GM23338 (cell line): ENCODE data around the gene SLC39A11. TPM values are rescaled to one million over a fixed set of nuclear protein-coding genes. Genes with fewer than 3 reads are reported as not detected.

Experiments
- ATAC-seq: fragments of 200-7000 bp; cut with Tn5 transposase; 3 replicates; pipeline ENCODE4 v1.9.1; 2020
- DNase-seq: peaks from one replicate; pipeline ENCODE4 v3.0.0-alpha.2; 2015; ENCODE audit warnings: low spot score
- H2AFZ ChIP-seq: fragments of 200-600 bp; sonication (generic); 2 replicates; pipeline ENCODE4 v1.8.0; 2016; ENCODE audit warnings: antibody characterized with exemption, mild to moderate bottlenecking, moderate library complexity
- H3F3A ChIP-seq: fragments of 200-600 bp; sonication (generic); replicated peaks from 2 replicates; pipeline ENCODE4 v1.8.0; 2017; ENCODE audit warnings: antibody characterized with exemption, mixed run types, low read depth
- H3K27ac ChIP-seq: fragments of 200-600 bp; sonication (generic); 2 replicates; pipeline ENCODE4 v1.6.1; 2016; ENCODE audit warnings: low read depth
- H3K27me3 ChIP-seq: fragments of 200-600 bp; sonication (generic); 2 replicates; pipeline ENCODE4 v1.8.0; 2016; ENCODE audit warnings: mild to moderate bottlenecking, mixed run types, moderate library complexity; ENCODE audit not compliant: insufficient read depth
- H3K36me3 ChIP-seq: fragments of 200-600 bp; sonication (generic); 2 replicates; pipeline ENCODE4 v1.8.0; 2016; ENCODE audit warnings: mild to moderate bottlenecking; ENCODE audit not compliant: insufficient read depth
- H3K4me1 ChIP-seq: fragments of 200-600 bp; sonication (generic); 2 replicates; pipeline ENCODE4 v1.8.0; 2016; ENCODE audit warnings: mild to moderate bottlenecking, moderate library complexity; ENCODE audit not compliant: insufficient read depth
- H3K4me2 ChIP-seq: fragments of 200-600 bp; sonication (generic); 2 replicates; pipeline ENCODE4 v1.7.1; 2017; ENCODE audit warnings: mixed run types
- H3K4me3 ChIP-seq: fragments of 200-600 bp; sonication (generic); 2 replicates; pipeline ENCODE4 v1.6.1; 2016; ENCODE audit warnings: mixed run types
- H3K79me2 ChIP-seq: fragments of 200-600 bp; sonication (generic); replicated peaks from 2 replicates; pipeline ENCODE4 v1.8.0; 2017; ENCODE audit warnings: mild to moderate bottlenecking; ENCODE audit not compliant: insufficient read depth
- H3K9me2 ChIP-seq: fragments of 200-600 bp; sonication (generic); 2 replicates; pipeline ENCODE4 v1.8.0; 2017; ENCODE audit not compliant: insufficient read depth
- H4K20me1 ChIP-seq: fragments of 200-600 bp; sonication (generic); replicated peaks from 2 replicates; pipeline ENCODE4 v1.8.0; 2017; ENCODE audit warnings: mild to moderate bottlenecking; ENCODE audit not compliant: insufficient read depth
- H3K27ac Mint-ChIP-seq: 2 replicates; pipeline ENCODE4 v1.8.0; 2020; ENCODE audit warnings: inconsistent platforms, mild to moderate bottlenecking, moderate library complexity, mixed read lengths
- H3K27me3 Mint-ChIP-seq: 3 replicates; pipeline ENCODE4 v1.8.0; 2022; ENCODE audit warnings: low read depth, mild to moderate bottlenecking, moderate library complexity, mixed read lengths, inconsistent platforms; ENCODE audit not compliant: insufficient read depth, poor library complexity
- H3K36me3 Mint-ChIP-seq: 3 replicates; pipeline ENCODE4 v1.8.0; 2021; ENCODE audit warnings: low read depth, mild to moderate bottlenecking, inconsistent platforms, moderate library complexity, mixed read lengths
- H3K4me1 Mint-ChIP-seq: 3 replicates; pipeline ENCODE4 v1.8.0; 2020; ENCODE audit warnings: mild to moderate bottlenecking, inconsistent platforms, mixed read lengths
- H3K4me3 Mint-ChIP-seq: 3 replicates; pipeline ENCODE4 v1.8.0; 2021; ENCODE audit warnings: moderate library complexity, mild to moderate bottlenecking, inconsistent platforms, mixed read lengths
- H3K9me3 Mint-ChIP-seq: 3 replicates; pipeline ENCODE4 v1.8.0; 2020; ENCODE audit warnings: moderate library complexity, mild to moderate bottlenecking, inconsistent platforms, mixed read lengths
- CREB1 ChIP-seq: fragments of 250-450 bp; sonication (Bioruptor Pico); IDR thresholded peaks from 2 replicates; pipeline ENCODE4 v1.5.0; 2020; ENCODE audit warnings: low read depth, mild to moderate bottlenecking, moderate library complexity
- CTCF ChIP-seq, 2 experiments: fragments of 200-600 bp in 1 of 2; sonication (generic) in 1 of 2; conservative IDR thresholded peaks; 2 replicates each; pipeline versions ENCODE4 v1.5.1 to v1.6.1; 2016 to 2017; ENCODE audit warnings: antibody characterized with exemption in 2 of 2, low read depth in 2 of 2, mild to moderate bottlenecking in 2 of 2, moderate library complexity in 1 of 2
- EZH2 ChIP-seq: fragments of 200-600 bp; sonication (generic); IDR thresholded peaks from one replicate; pipeline ENCODE4 v1.8.0; 2017; ENCODE audit warnings: antibody characterized with exemption, mild to moderate bottlenecking, low read depth; ENCODE audit not compliant: unreplicated experiment
- NANOG ChIP-seq: IDR thresholded peaks from 2 replicates; pipeline ENCODE4 v1.6.1; 2016; ENCODE audit warnings: antibody characterized with exemption, borderline replicate concordance
- REST ChIP-seq: IDR thresholded peaks from one replicate; pipeline ENCODE4 v1.6.1; 2018; ENCODE audit warnings: antibody characterized with exemption; ENCODE audit not compliant: unreplicated experiment
- ZNF331 ChIP-seq: fragments of 250-450 bp; sonication (Bioruptor Pico); IDR thresholded peaks from 2 replicates; pipeline ENCODE4 v1.5.0; 2020; ENCODE audit warnings: low read depth, mild to moderate bottlenecking, moderate library complexity
- polyA plus RNA-seq: library from polyadenylated mRNA; unstranded; fragments of >200 nt; fragmentation: Nextera tagmentation; extraction: Ambion mirVana; gene quantifications from 2 replicates; pipeline ENCODE4 v1.2.1, GENCODE V29; 2016
- total RNA-seq: library from RNA; depleted of rRNA; stranded (reverse); fragments of >200 nt; shearing (Covaris generic); gene quantifications from 2 replicates; pipeline ENCODE4 v1.2.3, GENCODE V29; 2014
- TF ChIP-seq, protein P1 (sequence below): IDR thresholded peaks from 2 replicates; pipeline ENCODE4 v1.6.1; 2016; ENCODE audit warnings: antibody characterized with exemption

SLC39A11 gene
- total and polyA plus RNA-seq, 2 experiments from 2014 or later: 10.8 to 18.1 TPM

- no peaks in the 10 kb centered on the region for H4K20me1 ChIP-seq
- H3K36me3 Mint-ChIP-seq: no peaks in the 10 kb centered on the region
- H3K27ac Mint-ChIP-seq: no peak overlapping the region
- DNase-seq: no peak
- no peaks in the 10 kb centered on the region for H3K9me3 Mint-ChIP-seq
- no peaks in the 10 kb centered on the region for H3K4me1 ChIP-seq
- peaks cover 1% of the 10 kb centered on the region for H3K27me3 Mint-ChIP-seq
- no peaks in the 10 kb centered on the region for H3K36me3 ChIP-seq
- H3K9me2 ChIP-seq: no peaks in the 10 kb centered on the region
- no peaks in the 10 kb centered on the region for H3K27me3 ChIP-seq
- ATAC-seq: no peak
- H2AFZ ChIP-seq: no peak overlapping the region
- no peaks in the 10 kb centered on the region for H3F3A ChIP-seq
- H3K4me3 Mint-ChIP-seq: no peak overlapping the region
- no peak overlapping the region for H3K4me2 ChIP-seq
- H3K4me3 ChIP-seq: no peak overlapping the region
- H3K4me1 Mint-ChIP-seq: no peaks in the 10 kb centered on the region
- no peaks in the 10 kb centered on the region for H3K79me2 ChIP-seq
- TF ChIP-seq CREB1 (CRISPR knock-in tag): no peak
- no peak for TF ChIP-seq REST
- no peak for TF ChIP-seq ZNF331 (CRISPR knock-in tag)
- no peak for TF ChIP-seq EZH2
- TF ChIP-seq CTCF (conservative IDR thresholded peaks at IDR 0.05; ENCODE audit: low read depth in 2 of 2): no peak
- TF ChIP-seq, protein P1, sequence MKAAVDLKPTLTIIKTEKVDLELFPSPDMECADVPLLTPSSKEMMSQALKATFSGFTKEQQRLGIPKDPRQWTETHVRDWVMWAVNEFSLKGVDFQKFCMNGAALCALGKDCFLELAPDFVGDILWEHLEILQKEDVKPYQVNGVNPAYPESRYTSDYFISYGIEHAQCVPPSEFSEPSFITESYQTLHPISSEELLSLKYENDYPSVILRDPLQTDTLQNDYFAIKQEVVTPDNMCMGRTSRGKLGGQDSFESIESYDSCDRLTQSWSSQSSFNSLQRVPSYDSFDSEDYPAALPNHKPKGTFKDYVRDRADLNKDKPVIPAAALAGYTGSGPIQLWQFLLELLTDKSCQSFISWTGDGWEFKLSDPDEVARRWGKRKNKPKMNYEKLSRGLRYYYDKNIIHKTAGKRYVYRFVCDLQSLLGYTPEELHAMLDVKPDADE: no peak
- TF ChIP-seq NANOG: no peak
- H3K27ac ChIP-seq: no peak overlapping the region
Measured at GRCh38 chr17:72930031-72930430, 162.5 kb downstream of the SLC39A11 start.

- Histone ChIP-seq H3K4me1 (no peaks in the 10 kb centered on the region), H3K79me2 (no peaks in the 10 kb centered on the region), H3K4me2 (no peak overlapping the region), H3K27me3 (no peaks in the 10 kb centered on the region), H3K27ac (no peak overlapping the region), H2AFZ (no peak overlapping the region), H3K9me2 (no peaks in the 10 kb centered on the region), H3K4me3 (no peak overlapping the region), H4K20me1 (no peaks in the 10 kb centered on the region), H3K36me3 (no peaks in the 10 kb centered on the region), H3F3A (no peaks in the 10 kb centered on the region)
- Mint-ChIP-seq H3K4me3 (no peak overlapping the region), H3K27me3 (peaks cover 1% of the 10 kb centered on the region), H3K4me1 (no peaks in the 10 kb centered on the region), H3K27ac (no peak overlapping the region), H3K36me3 (no peaks in the 10 kb centered on the region), H3K9me3 (no peaks in the 10 kb centered on the region)
- DNase-seq: no peak
- no peak for ATAC-seq
- TF ChIP-seq NANOG (no peak), CREB1 (CRISPR knock-in tag) (no peak), EZH2 (no peak), CTCF (conservative IDR thresholded peaks at IDR 0.05; ENCODE audit: low read depth in 2 of 2) (no peak), REST (no peak), ZNF331 (CRISPR knock-in tag) (no peak)
- TF ChIP-seq, protein P1: no peak
Measured at GRCh38 chr17:72928454-72929136, 163.9 kb downstream of the SLC39A11 start.
